NCI-H2196 (cell line): ENCODE measurements around the gene GSG1.
"Not testable (repeated sequence)": the region's sequence is repeated elsewhere in the genome, so short reads cannot be mapped to it uniquely, and the experiment has no call there.

Source experiments
- DNase-seq: peaks from one replicate; lab custom pipeline; 2025; ENCODE audit not compliant: unreplicated experiment; lab: John Stamatoyannopoulos, UW

The GSG1 gene

GRCh38 chr12:13093191-13093847 is 10.1 kb downstream of the GSG1 start:
- no peak for DNase-seq

GRCh38 chr12:13091832-13092231 is 11.6 kb downstream of the GSG1 start:
- no peak for DNase-seq

GRCh38 chr12:13090054-13090453 is 13.4 kb downstream of the GSG1 start:
- DNase-seq, result no peak

GRCh38 chr12:13088496-13088895 is 15.0 kb downstream of the GSG1 start:
- no peak for DNase-seq

GRCh38 chr12:13087766-13088165 is 15.7 kb downstream of the GSG1 start:
- no peak for DNase-seq

GRCh38 chr12:13085968-13086686 is 17.3 kb downstream of the GSG1 start:
- no peak for DNase-seq

- no peak for DNase-seq
Measured at GRCh38 chr12:13084898-13085640, 18.4 kb downstream of the GSG1 start.

GRCh38 chr12:13083638-13084037 is 19.8 kb downstream of the GSG1 start:
- DNase-seq, result not testable (repeated sequence)

GRCh38 chr12:13082861-13083260 is 20.6 kb downstream of the GSG1 start:
- DNase-seq, result no peak

GRCh38 chr12:13080266-13080665 is 23.2 kb downstream of the GSG1 start:
- no peak for DNase-seq

- DNase-seq, result no peak
Measured at GRCh38 chr12:13079440-13079906, 24.0 kb downstream of the GSG1 start.

GRCh38 chr12:13075786-13076570 is 27.5 kb downstream of the GSG1 start:
- no peak for DNase-seq

- DNase-seq, result no peak
Measured at GRCh38 chr12:13075118-13075480, 28.4 kb downstream of the GSG1 start.

GRCh38 chr12:13074396-13075117 is 28.9 kb downstream of the GSG1 start:
- DNase-seq, result no peak

- DNase-seq, result no peak
Measured at GRCh38 chr12:13073173-13073572, 30.3 kb downstream of the GSG1 start.

- no peak for DNase-seq
Measured at GRCh38 chr12:13071305-13072280, 31.9 kb downstream of the GSG1 start.

- DNase-seq, result no peak
Measured at GRCh38 chr12:13069380-13069779, 34.1 kb downstream of the GSG1 start.

- DNase-seq, result no peak
Measured at GRCh38 chr12:13067322-13067721, 36.1 kb downstream of the GSG1 start.

GRCh38 chr12:13066459-13066858 is 37.0 kb downstream of the GSG1 start:
- DNase-seq, result no peak
